Measurements from ENCODE around the gene CELSR1. TPM values are rescaled to one million over a fixed set of nuclear protein-coding genes. Genes with fewer than 3 reads are reported as not detected.

CELSR1 gene
- total RNA-seq, 4 donors from 2014 or later: 31.7 to 72.7 (median 54.1) TPM

GRCh38 chr22:46372686-46373085 is 164.7 kb downstream of the CELSR1 start:
- TF ChIP-seq CTCF (IDR thresholded peaks at IDR 0.05): no peak
- no peak for TF ChIP-seq POLR2A (IDR thresholded peaks at IDR 0.05)
- intact Hi-C loops (cut with DNase I; ENCODE audit: low total_unique reads): no loop called here
- DNase-seq (ENCODE audit: low spot score in 2 of 2): no peak
- no peak overlapping the region for H3K4me3 ChIP-seq (ENCODE audit: low read depth, poor library complexity, severe bottlenecking)
- 95 to 97% methylated on average over 16 to 18 of the region's 18 CpGs for WGBS, 2 donors

- no peak for TF ChIP-seq CTCF (IDR thresholded peaks at IDR 0.05)
- TF ChIP-seq POLR2A (IDR thresholded peaks at IDR 0.05): no peak
- 90 to 92% methylated on average over 2 of the region's 2 CpGs for WGBS, 2 donors
- intact Hi-C loops (cut with DNase I; ENCODE audit: low total_unique reads): no loop called here
- H3K4me3 ChIP-seq (ENCODE audit: low read depth, poor library complexity, severe bottlenecking): no peak overlapping the region
- no peak for DNase-seq (ENCODE audit: low spot score in 2 of 2)
Measured at GRCh38 chr22:46371623-46372226, 165.7 kb downstream of the CELSR1 start.

GRCh38 chr22:46370584-46371291 is 166.7 kb downstream of the CELSR1 start:
- no peak for DNase-seq (ENCODE audit: low spot score in 2 of 2)
- intact Hi-C loops (cut with DNase I; ENCODE audit: low total_unique reads): no loop called here
- 82 to 86% methylated on average over 15 of the region's 15 CpGs for WGBS, 2 donors
- TF ChIP-seq POLR2A (IDR thresholded peaks at IDR 0.05): no peak
- TF ChIP-seq CTCF (IDR thresholded peaks at IDR 0.05): no peak
- no peak overlapping the region for H3K4me3 ChIP-seq (ENCODE audit: low read depth, poor library complexity, severe bottlenecking)

GRCh38 chr22:46369716-46370583 is 167.5 kb downstream of the CELSR1 start:
- no peak for DNase-seq (ENCODE audit: low spot score in 2 of 2)
- H3K4me3 ChIP-seq (ENCODE audit: low read depth, poor library complexity, severe bottlenecking): no peak overlapping the region
- no peak for TF ChIP-seq POLR2A (IDR thresholded peaks at IDR 0.05)
- TF ChIP-seq CTCF (IDR thresholded peaks at IDR 0.05): no peak
- intact Hi-C loops (cut with DNase I; ENCODE audit: low total_unique reads): loop anchor here (5.0 kb wide), 1 partner anchor 172 kb away; no protein-coding TSS in a partner anchor
- 75 to 78% methylated on average over 13 to 24 of the region's 25 CpGs for WGBS, 2 donors

- no peak overlapping the region for H3K4me3 ChIP-seq (ENCODE audit: low read depth, poor library complexity, severe bottlenecking)
- TF ChIP-seq POLR2A (IDR thresholded peaks at IDR 0.05) (no peak), CTCF (IDR thresholded peaks at IDR 0.05) (no peak)
- DNase-seq (ENCODE audit: low spot score in 2 of 2): no peak
- intact Hi-C loops (cut with DNase I; ENCODE audit: low total_unique reads): loop anchor here (5.0 kb wide), 1 partner anchor 173 kb away; no protein-coding TSS in a partner anchor
- WGBS, 2 donors: 84 to 89% methylated on average over 15 to 28 of the region's 31 CpGs
Measured at GRCh38 chr22:46368871-46369715, 168.3 kb downstream of the CELSR1 start.

All from lower leg skin (tissue), 4 donors.